ENCODE data around the gene MRPS27.

The MRPS27 gene

GRCh38 chr5:72245546-72245945 is 74.5 kb downstream of the MRPS27 start:
- CTCF ChIA-PET = interaction anchor here (0.6 to 2.0 kb wide), 8 partner anchors 11 to 113 kb away, joined by 3 to 9 read pairs (median 4); no protein-coding TSS in a partner anchor
- POLR2A ChIA-PET = interaction anchor here (1.3 kb wide), 1 partner anchor 103 kb away, joined by 4 read pairs; no protein-coding TSS in a partner anchor
- no peak overlapping the region for H3K27ac ChIP-seq (ENCODE audit: insufficient read depth in 1 of 2, low read depth in 1 of 2, low read length in 2 of 2, poor library complexity in 1 of 2, severe bottlenecking in 2 of 2)
- DNase-seq = no peak
- H3K9me3 ChIP-seq (ENCODE audit: control extremely low read depth in 1 of 5, control insufficient read depth in 4 of 5, insufficient read depth in 2 of 5, low read depth in 1 of 5, low read length in 4 of 5) = no peaks in the 10 kb centered on the region
- no peaks in the 10 kb centered on the region for H3K27me3 ChIP-seq (replicated peaks in 2 of 5; ENCODE audit: control insufficient read depth in 4 of 5, insufficient read depth in 5 of 5, low read length in 4 of 5)
- H3K4me1 ChIP-seq (ENCODE audit: control extremely low read depth in 1 of 4, control insufficient read depth in 4 of 4, insufficient read depth in 4 of 4, low read length in 3 of 4) = peaks cover 0 to 4% (median 0%) of the 10 kb centered on the region in 4 experiments
- peaks cover 0 to 3% (median 1%) of the 10 kb centered on the region in 4 experiments for H3K36me3 ChIP-seq (ENCODE audit: control insufficient read depth in 4 of 4, insufficient read depth in 4 of 4, low read length in 3 of 4)
- no CpG with 5 or more reads among the region's 1 CpG for WGBS (ENCODE audit: insufficient coverage)
- no peak overlapping the region for H3K4me3 ChIP-seq (ENCODE audit: control insufficient read depth in 1 of 7, extremely low read depth in 1 of 7, insufficient read depth in 4 of 7, low read depth in 2 of 7, low read length in 6 of 7)

DNA sequence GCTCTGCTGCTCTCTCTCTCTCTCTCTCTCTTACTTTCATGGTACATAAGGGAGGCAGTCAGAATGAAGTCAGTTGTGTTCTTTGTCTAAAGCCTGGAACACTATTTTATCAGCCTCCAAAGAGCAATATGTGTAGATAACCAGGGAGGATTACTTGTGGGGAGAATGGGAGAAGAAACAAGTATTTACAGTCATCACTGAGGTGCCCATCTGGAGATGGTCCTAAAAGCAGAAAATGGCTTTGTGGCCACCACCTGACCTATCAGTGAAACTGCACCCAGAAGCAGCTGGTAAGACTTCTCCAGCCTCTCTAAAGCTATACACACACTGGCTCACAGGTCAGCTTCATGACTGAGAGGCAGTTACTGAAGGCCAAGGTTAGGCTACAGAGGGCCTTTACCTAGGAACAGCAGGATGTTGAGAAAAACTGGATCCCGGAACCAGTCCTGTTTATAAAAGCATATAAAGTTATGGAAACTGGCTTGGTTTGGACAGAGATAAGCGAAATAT is 75.1 kb downstream of the MRPS27 start:
- ChIA-PET POLR2A (interaction anchor here (1.3 kb wide), 1 partner anchor 102 kb away, joined by 4 read pairs; no protein-coding TSS in a partner anchor), CTCF (interaction anchor here (0.6 to 2.0 kb wide), 8 partner anchors 10 to 110 kb away, joined by 3 to 9 read pairs (median 4); no protein-coding TSS in a partner anchor)
- peaks cover 0 to 3% (median 0%) of the 10 kb centered on the region in 4 experiments for H3K36me3 ChIP-seq (ENCODE audit: control insufficient read depth in 4 of 4, insufficient read depth in 4 of 4, low read length in 3 of 4)
- whole genome bisulfite sequencing (ENCODE audit: insufficient coverage) = 100% methylated on average over 1 of the region's 2 CpGs
- peak; percentile 45 to 59 (median 57) for DNase-seq
- no peak overlapping the region for H3K27ac ChIP-seq (ENCODE audit: insufficient read depth in 1 of 2, low read depth in 1 of 2, low read length in 2 of 2, poor library complexity in 1 of 2, severe bottlenecking in 2 of 2)
- peaks cover 0 to 4% (median 0%) of the 10 kb centered on the region in 4 experiments for H3K4me1 ChIP-seq (ENCODE audit: control extremely low read depth in 1 of 4, control insufficient read depth in 4 of 4, insufficient read depth in 4 of 4, low read length in 3 of 4)
- no peaks in the 10 kb centered on the region for H3K27me3 ChIP-seq (replicated peaks in 2 of 5; ENCODE audit: control insufficient read depth in 4 of 5, insufficient read depth in 5 of 5, low read length in 4 of 5)
- H3K4me3 ChIP-seq (ENCODE audit: control insufficient read depth in 1 of 7, extremely low read depth in 1 of 7, insufficient read depth in 4 of 7, low read depth in 2 of 7, low read length in 6 of 7) = no peak overlapping the region
- no peaks in the 10 kb centered on the region for H3K9me3 ChIP-seq (ENCODE audit: control extremely low read depth in 1 of 5, control insufficient read depth in 4 of 5, insufficient read depth in 2 of 5, low read depth in 1 of 5, low read length in 4 of 5)

DNA sequence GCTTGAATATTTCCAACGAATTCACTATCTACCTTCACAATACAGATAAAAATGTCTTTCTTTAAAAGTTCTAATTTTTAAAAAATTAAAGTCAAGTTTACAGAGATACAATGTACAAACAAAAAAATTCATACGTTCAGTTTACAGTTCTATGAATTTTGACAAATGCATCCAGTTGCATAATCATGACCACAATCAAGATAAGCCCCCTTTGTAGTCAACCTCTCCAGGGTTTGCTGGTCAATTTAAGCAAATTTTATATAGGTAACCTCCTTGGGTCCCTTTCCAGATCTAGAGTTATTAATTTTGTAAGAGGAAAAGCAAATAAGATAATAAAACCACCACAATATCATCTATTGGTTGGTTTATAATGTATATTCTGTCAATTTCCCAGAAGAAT is 76.3 kb downstream of the MRPS27 start:
- no peak for DNase-seq
- H3K4me3 ChIP-seq (ENCODE audit: control insufficient read depth in 1 of 7, extremely low read depth in 1 of 7, insufficient read depth in 4 of 7, low read depth in 2 of 7, low read length in 6 of 7) = no peak overlapping the region
- H3K27ac ChIP-seq (ENCODE audit: insufficient read depth in 1 of 2, low read depth in 1 of 2, low read length in 2 of 2, poor library complexity in 1 of 2, severe bottlenecking in 2 of 2) = no peak overlapping the region
- peaks cover 0 to 4% (median 0%) of the 10 kb centered on the region in 4 experiments for H3K4me1 ChIP-seq (ENCODE audit: control extremely low read depth in 1 of 4, control insufficient read depth in 4 of 4, insufficient read depth in 4 of 4, low read length in 3 of 4)
- no peaks in the 10 kb centered on the region for H3K9me3 ChIP-seq (ENCODE audit: control extremely low read depth in 1 of 5, control insufficient read depth in 4 of 5, insufficient read depth in 2 of 5, low read depth in 1 of 5, low read length in 4 of 5)
- H3K36me3 ChIP-seq (ENCODE audit: control insufficient read depth in 4 of 4, insufficient read depth in 4 of 4, low read length in 3 of 4) = peaks cover 0 to 3% (median under 1%) of the 10 kb centered on the region in 4 experiments
- CTCF ChIA-PET = no interaction called here
- POLR2A ChIA-PET = no interaction called here
- no CpG with 5 or more reads among the region's 2 CpGs for WGBS (ENCODE audit: insufficient coverage)
- H3K27me3 ChIP-seq (replicated peaks in 2 of 5; ENCODE audit: control insufficient read depth in 4 of 5, insufficient read depth in 5 of 5, low read length in 4 of 5) = no peaks in the 10 kb centered on the region

DNA sequence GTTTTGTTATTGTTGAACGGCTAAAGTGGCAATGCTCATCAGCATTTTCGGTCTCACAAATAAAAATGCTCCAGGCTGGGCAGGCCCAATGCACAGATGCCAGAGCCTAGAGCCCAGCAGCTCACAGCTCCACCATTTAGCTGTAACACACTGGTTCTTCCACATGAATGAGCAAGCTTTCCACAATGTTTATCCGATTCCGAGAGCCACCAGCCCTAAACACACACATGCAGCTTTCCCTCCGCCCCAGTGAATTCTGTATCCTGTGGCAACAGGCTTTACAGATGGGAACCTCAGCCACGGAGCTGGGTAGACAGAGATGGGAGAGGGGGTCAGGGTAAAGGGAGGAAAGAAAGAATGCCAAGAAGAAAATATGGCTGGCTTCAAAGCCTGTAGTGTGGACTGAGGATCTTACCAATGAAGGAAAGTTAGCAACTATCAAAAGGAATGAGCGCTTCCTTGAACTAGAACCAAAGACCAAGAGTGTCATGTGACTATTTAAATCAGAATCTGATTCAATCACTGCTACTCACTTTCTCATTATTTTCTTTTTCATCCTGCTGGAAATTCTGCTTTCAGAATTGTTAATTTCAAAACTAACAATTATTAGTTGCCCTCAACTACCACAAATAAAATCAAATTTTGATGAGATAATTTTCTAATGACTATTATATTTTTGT is 77.1 kb downstream of the MRPS27 start:
- no peak overlapping the region for H3K4me3 ChIP-seq (ENCODE audit: control insufficient read depth in 1 of 7, extremely low read depth in 1 of 7, insufficient read depth in 4 of 7, low read depth in 2 of 7, low read length in 6 of 7)
- no peak overlapping the region for H3K27ac ChIP-seq (ENCODE audit: insufficient read depth in 1 of 2, low read depth in 1 of 2, low read length in 2 of 2, poor library complexity in 1 of 2, severe bottlenecking in 2 of 2)
- ChIA-PET CTCF (no interaction called here), POLR2A (no interaction called here)
- H3K36me3 ChIP-seq (ENCODE audit: control insufficient read depth in 4 of 4, insufficient read depth in 4 of 4, low read length in 3 of 4) = peaks cover 0 to 3% (median 2%) of the 10 kb centered on the region in 4 experiments
- H3K4me1 ChIP-seq (ENCODE audit: control extremely low read depth in 1 of 4, control insufficient read depth in 4 of 4, insufficient read depth in 4 of 4, low read length in 3 of 4) = peaks cover 0 to 4% (median 0%) of the 10 kb centered on the region in 4 experiments
- WGBS (ENCODE audit: insufficient coverage) = 100% methylated on average over 5 of the region's 7 CpGs
- no peaks in the 10 kb centered on the region for H3K27me3 ChIP-seq (replicated peaks in 2 of 5; ENCODE audit: control insufficient read depth in 4 of 5, insufficient read depth in 5 of 5, low read length in 4 of 5)
- DNase-seq = no peak
- no peaks in the 10 kb centered on the region for H3K9me3 ChIP-seq (ENCODE audit: control extremely low read depth in 1 of 5, control insufficient read depth in 4 of 5, insufficient read depth in 2 of 5, low read depth in 1 of 5, low read length in 4 of 5)

- Histone ChIP-seq H3K27ac (ENCODE audit: insufficient read depth in 1 of 2, low read depth in 1 of 2, low read length in 2 of 2, poor library complexity in 1 of 2, severe bottlenecking in 2 of 2) (no peak overlapping the region), H3K4me1 (ENCODE audit: control extremely low read depth in 1 of 4, control insufficient read depth in 4 of 4, insufficient read depth in 4 of 4, low read length in 3 of 4) (peaks cover 0 to 4% (median 0%) of the 10 kb centered on the region in 4 experiments)
- POLR2A ChIA-PET = no interaction called here
Observed at GRCh38 chr5:72241346-72242003, 78.6 kb downstream of the MRPS27 start.

DNA sequence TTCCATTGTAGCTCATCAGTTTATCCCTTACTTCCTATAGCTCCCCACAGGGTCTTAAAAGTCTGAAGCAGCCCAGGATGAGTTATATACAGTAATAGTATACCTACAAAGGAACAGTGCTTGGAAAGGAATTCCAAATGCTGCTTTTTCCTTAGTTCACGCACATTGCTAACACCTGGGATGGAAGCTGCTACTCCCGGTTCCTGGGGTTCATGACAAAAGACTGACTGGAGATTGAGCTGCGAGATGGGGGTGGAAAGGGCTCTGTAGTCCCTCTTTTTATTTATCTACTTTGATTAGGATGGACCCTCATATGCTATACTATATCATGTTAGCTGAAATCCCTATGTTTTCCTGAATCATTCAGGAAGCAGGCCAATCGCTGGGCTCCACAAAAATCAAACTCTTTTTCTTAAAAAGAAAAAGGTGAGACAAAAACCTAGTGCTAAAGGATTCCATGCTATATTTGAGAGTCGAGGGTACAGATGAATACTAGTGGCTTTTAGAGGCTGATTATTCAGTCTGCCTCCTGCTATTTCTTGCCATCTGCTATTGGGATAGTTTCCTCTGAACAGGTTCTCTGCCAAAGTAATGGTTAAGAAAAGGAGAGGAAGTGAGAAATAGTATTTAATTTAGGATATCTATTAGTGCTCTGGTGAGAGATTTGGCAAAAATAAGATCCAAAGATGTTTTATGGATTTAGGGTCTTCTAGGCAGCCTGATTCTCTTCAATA is 81.2 kb downstream of the MRPS27 start:
- Histone ChIP-seq H3K9me3 (ENCODE audit: control extremely low read depth in 1 of 5, control insufficient read depth in 4 of 5, insufficient read depth in 2 of 5, low read depth in 1 of 5, low read length in 4 of 5) (no peaks in the 10 kb centered on the region), H3K27ac (ENCODE audit: insufficient read depth in 1 of 2, low read depth in 1 of 2, low read length in 2 of 2, poor library complexity in 1 of 2, severe bottlenecking in 2 of 2) (no peak overlapping the region), H3K36me3 (ENCODE audit: control insufficient read depth in 4 of 4, insufficient read depth in 4 of 4, low read length in 3 of 4) (peaks cover 6 to 22% (median 8%) of the 10 kb centered on the region in 4 experiments), H3K4me3 (ENCODE audit: control insufficient read depth in 1 of 7, extremely low read depth in 1 of 7, insufficient read depth in 4 of 7, low read depth in 2 of 7, low read length in 6 of 7) (no peak overlapping the region), H3K4me1 (ENCODE audit: control extremely low read depth in 1 of 4, control insufficient read depth in 4 of 4, insufficient read depth in 4 of 4, low read length in 3 of 4) (peaks cover 5 to 18% (median 15%) of the 10 kb centered on the region in 4 experiments), H3K27me3 (replicated peaks in 2 of 5; ENCODE audit: control insufficient read depth in 4 of 5, insufficient read depth in 5 of 5, low read length in 4 of 5) (no peaks in the 10 kb centered on the region)
- WGBS (ENCODE audit: insufficient coverage) = 100% methylated on average over 4 of the region's 5 CpGs
- ChIA-PET POLR2A (no interaction called here), CTCF (interaction anchor here (1.3 to 1.8 kb wide), 2 partner anchors 10 to 100 kb away, joined by 3 to 4 read pairs; no protein-coding TSS in a partner anchor)
- no peak for DNase-seq

More at GRCh38 chr5:72241346-72242003, 78.6 kb downstream of the MRPS27 start:
- Histone ChIP-seq H3K36me3 (ENCODE audit: control insufficient read depth in 4 of 4, insufficient read depth in 4 of 4, low read length in 3 of 4) (peaks cover 4 to 14% (median 7%) of the 10 kb centered on the region in 4 experiments), H3K4me3 (ENCODE audit: control insufficient read depth in 1 of 7, extremely low read depth in 1 of 7, insufficient read depth in 4 of 7, low read depth in 2 of 7, low read length in 6 of 7) (no peak overlapping the region), H3K9me3 (ENCODE audit: control extremely low read depth in 1 of 5, control insufficient read depth in 4 of 5, insufficient read depth in 2 of 5, low read depth in 1 of 5, low read length in 4 of 5) (no peaks in the 10 kb centered on the region), H3K27me3 (replicated peaks in 2 of 5; ENCODE audit: control insufficient read depth in 4 of 5, insufficient read depth in 5 of 5, low read length in 4 of 5) (no peaks in the 10 kb centered on the region)
- CTCF ChIA-PET = no interaction called here
- WGBS (ENCODE audit: insufficient coverage) = 100% methylated on average over 2 of the region's 5 CpGs
- no peak for DNase-seq

Measured in common myeloid progenitor, CD34-positive (primary cell).